Keratinocyte (primary cell): Measurements from ENCODE around the gene OPHN1. TPM values are rescaled to one million over a fixed set of nuclear protein-coding genes. Genes with fewer than 3 reads are reported as not detected.

ENCODE experiments used
- DNase-seq: peaks from one replicate; pipeline ENCODE4 v3.0.0-alpha.2; 2011; ENCODE audit warnings: low read depth, missing footprints, low spot score
- FAIRE-seq: peaks from 2 replicates; lab custom pipeline; 2011; peaks lifted over from hg19 to GRCh38; lab: Jason Lieb, UNC
- H2AFZ ChIP-seq: 2 replicates; pipeline ENCODE4 v1.6.0; 2012; ENCODE audit warnings: low read length, control low read depth, inconsistent platforms; ENCODE audit not compliant: control insufficient read depth
- H3K27ac ChIP-seq: 2 replicates; pipeline ENCODE4 v1.5.1; 2011; ENCODE audit warnings: low read length; ENCODE audit not compliant: control insufficient read depth, insufficient read depth
- H3K27me3 ChIP-seq: 3 replicates; pipeline ENCODE4 v1.6.0; 2011; ENCODE audit warnings: low read length; ENCODE audit not compliant: control insufficient read depth, insufficient read depth; ENCODE audit errors: extremely low read depth
- H3K36me3 ChIP-seq, 2 experiments: 2 replicates in 1 of 2; 3 replicates in 1 of 2; pipeline ENCODE4 v1.5.1; 2011; ENCODE audit warnings: low read length in 2 of 2, mild to moderate bottlenecking in 1 of 2; ENCODE audit not compliant: control insufficient read depth in 2 of 2, insufficient read depth in 2 of 2; ENCODE audit errors: extremely low read depth in 1 of 2
- H3K4me1 ChIP-seq: 3 replicates; pipeline ENCODE4 v1.5.1; 2011; ENCODE audit warnings: low read length; ENCODE audit not compliant: control insufficient read depth, insufficient read depth; ENCODE audit errors: extremely low read depth
- H3K4me2 ChIP-seq: 3 replicates; pipeline ENCODE4 v1.6.0; 2011; ENCODE audit warnings: low read depth, low read length; ENCODE audit not compliant: control insufficient read depth, insufficient read depth; ENCODE audit errors: extremely low read depth
- H3K4me3 ChIP-seq, 3 experiments: fragments of 200-600 bp in 1 of 3; sonication (generic) in 1 of 3; 2 replicates in 2 of 3; 3 replicates in 1 of 3; pipeline ENCODE4 v1.5.1; 2011 to 2016; ENCODE audit warnings: low read length in 3 of 3, mild to moderate bottlenecking in 3 of 3, control low read depth in 2 of 3, inconsistent platforms in 1 of 3, low read depth in 1 of 3, mixed read lengths in 1 of 3, mixed run types in 1 of 3, moderate library complexity in 1 of 3; ENCODE audit not compliant: control insufficient read depth in 2 of 3, insufficient read depth in 2 of 3; ENCODE audit errors: extremely low read depth in 1 of 3
- H3K79me2 ChIP-seq: 2 replicates; pipeline ENCODE4 v1.6.0; 2012; ENCODE audit warnings: low read length; ENCODE audit not compliant: control insufficient read depth, insufficient read depth
- H3K9ac ChIP-seq: 3 replicates; pipeline ENCODE4 v1.6.0; 2011; ENCODE audit warnings: low read length; ENCODE audit not compliant: control insufficient read depth, insufficient read depth; ENCODE audit errors: extremely low read depth
- H3K9me1 ChIP-seq: 3 replicates; pipeline ENCODE4 v1.6.0; 2011; ENCODE audit warnings: low read length; ENCODE audit not compliant: control insufficient read depth, insufficient read depth; ENCODE audit errors: extremely low read depth
- H3K9me3 ChIP-seq: 2 replicates; pipeline ENCODE4 v1.5.1; 2012; ENCODE audit warnings: low read depth, low read length; ENCODE audit not compliant: control insufficient read depth
- H4K20me1 ChIP-seq: 3 replicates; pipeline ENCODE4 v1.6.0; 2011; ENCODE audit warnings: low read length; ENCODE audit not compliant: control insufficient read depth, insufficient read depth; ENCODE audit errors: extremely low read depth
- CTCF ChIP-seq, 3 experiments: IDR thresholded peaks in 1 of 3; conservative IDR thresholded peaks in 1 of 3; optimal IDR thresholded peaks in 1 of 3; 2 replicates in 2 of 3; 3 replicates in 1 of 3; pipeline versions ENCODE3 to v1.5.1; 2011; ENCODE audit warnings: low read length in 3 of 3, mild to moderate bottlenecking in 3 of 3, moderate library complexity in 2 of 3, control low read depth in 1 of 3, inconsistent platforms in 1 of 3; ENCODE audit not compliant: insufficient read depth in 2 of 3; ENCODE audit errors: extremely low read depth in 1 of 3
- EZH2 ChIP-seq: IDR thresholded peaks from one replicate; pipeline ENCODE4 v1.6.1; 2012; ENCODE audit warnings: inconsistent platforms, mild to moderate bottlenecking, low read length, moderate library complexity
- dilution Hi-C: fragments of 300-500 bp; cut with MboI; formaldehyde crosslinking; loops from one replicate; pipeline ENCODE4 v1.7.0; 2020; ENCODE audit warnings: low sequenced_read_pairs; ENCODE audit not compliant: extremely low pct_ligation_motif_present
- polyA plus RNA-seq, 5 experiments: library from polyadenylated mRNA; depleted of rRNA in 3 of 5; stranded (reverse) in 3 of 5; stranded (forward) in 1 of 5; unstranded in 1 of 5; fragments of >200 nt; gene quantifications; 1 replicate in 1 of 5; 2 replicates in 3 of 5; 3 replicates in 1 of 5; pipeline versions ENCODE4 v1.2.1 to v1.2.3, GENCODE V29; 2011 to 2012; ENCODE audit warnings: missing spikeins in 2 of 5, low read depth in 1 of 5, low replicate concordance in 1 of 5

OPHN1 gene
- polyA plus RNA-seq, 1 donor (not counting 4 experiments of a cell fraction or from before 2014, with no cell fraction given), result 3.1 TPM

DNA sequence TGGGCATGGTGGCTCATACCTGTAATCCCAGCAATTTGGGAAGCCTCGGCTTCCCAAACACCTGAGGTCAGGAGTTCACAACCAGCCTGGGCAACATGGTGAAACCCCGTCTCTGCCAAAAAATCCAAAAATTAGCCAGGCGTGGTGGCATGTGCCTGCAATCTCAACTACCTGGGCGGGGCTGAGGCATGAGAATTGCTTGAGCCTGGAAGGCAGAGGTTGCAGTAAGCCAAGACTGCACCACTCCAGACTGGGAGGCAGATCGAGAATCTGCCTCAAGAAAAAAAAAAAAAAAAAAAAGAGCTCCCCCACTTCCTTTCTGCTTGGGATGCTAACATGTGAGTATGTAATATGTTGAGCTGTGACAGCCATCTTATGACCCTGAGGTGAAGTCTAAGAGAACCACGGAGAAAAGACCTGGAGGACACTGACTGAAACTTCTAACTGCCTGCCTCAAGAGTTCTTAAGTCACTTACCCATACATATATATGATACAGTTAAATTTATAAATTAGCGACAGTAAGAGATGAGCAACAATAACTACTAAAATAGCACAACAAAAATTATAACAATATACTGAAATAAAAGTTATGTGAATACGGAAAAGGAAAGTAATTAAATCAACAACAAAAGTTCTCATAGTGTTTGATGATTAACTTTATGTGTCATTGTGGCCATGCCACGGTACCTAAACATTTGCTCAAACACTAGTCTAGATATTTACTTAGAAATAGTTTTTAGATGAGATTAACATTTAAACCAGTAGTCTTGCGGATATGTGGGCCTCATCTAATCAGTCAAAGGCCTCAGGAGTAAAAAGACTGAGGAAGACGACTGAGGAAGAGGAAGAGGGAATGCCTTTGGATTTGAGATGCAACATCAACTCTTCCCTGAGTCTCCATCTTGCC, 178.3 kb downstream of the OPHN1 start:
- Histone ChIP-seq H2AFZ (no peak overlapping the region), H3K9me1 (no peaks in the 10 kb centered on the region), H3K36me3 (peaks cover 0 to 1% of the 10 kb centered on the region in 2 experiments), H3K4me3 (no peak overlapping the region), H3K4me2 (no peak overlapping the region), H3K79me2 (no peaks in the 10 kb centered on the region), H3K27ac (no peak overlapping the region), H3K9ac (no peak overlapping the region), H3K9me3 (no peaks in the 10 kb centered on the region), H3K27me3 (no peaks in the 10 kb centered on the region), H3K4me1 (no peaks in the 10 kb centered on the region), H4K20me1 (no peaks in the 10 kb centered on the region)
- TF ChIP-seq EZH2 (no peak), CTCF (optimal IDR thresholded peaks at IDR 0.05 in 1 of 3, IDR thresholded peaks at IDR 0.05 in 1 of 3, conservative IDR thresholded peaks at IDR 0.05 in 1 of 3; ENCODE audit: extremely low read depth in 1 of 3, insufficient read depth in 2 of 3, low read length in 3 of 3) (no peak)
- FAIRE-seq (no peak), DNase-seq (no peak)
- dilution Hi-C loops, result no loop called here

- Histone ChIP-seq H3K4me3 (no peak overlapping the region), H4K20me1 (no peaks in the 10 kb centered on the region), H3K4me1 (no peaks in the 10 kb centered on the region), H3K4me2 (no peak overlapping the region), H3K9me1 (no peaks in the 10 kb centered on the region), H2AFZ (no peak overlapping the region), H3K27ac (no peak overlapping the region), H3K79me2 (no peaks in the 10 kb centered on the region), H3K9ac (no peak overlapping the region), H3K36me3 (peaks cover 0 to 1% of the 10 kb centered on the region in 2 experiments), H3K9me3 (no peaks in the 10 kb centered on the region), H3K27me3 (no peaks in the 10 kb centered on the region)
- no peak for TF ChIP-seq CTCF (optimal IDR thresholded peaks at IDR 0.05 in 1 of 3, IDR thresholded peaks at IDR 0.05 in 1 of 3, conservative IDR thresholded peaks at IDR 0.05 in 1 of 3; ENCODE audit: extremely low read depth in 1 of 3, insufficient read depth in 2 of 3, low read length in 3 of 3)
- FAIRE-seq, result no peak
- dilution Hi-C loops, result no loop called here
- no peak for DNase-seq
These were observed 180.6 kb downstream of the OPHN1 start for GRCh38 chrX:68252664-68253063.
